PC-3 (cell line): ENCODE measurements around the gene FAXDC2. TPM values are rescaled to one million over a fixed set of nuclear protein-coding genes. Genes with fewer than 3 reads are reported as not detected.
A peak's percentile ranks its signal among the peaks of the same experiment; 100 is the strongest.

Source experiments
- ATAC-seq: fragments of 200-7000 bp; cut with Tn5 transposase; 2 replicates; pipeline ENCODE4 v1.9.1; 2020; ENCODE audit warnings: mild to moderate bottlenecking, moderate library complexity
- BruUV-seq: library from RNA; stranded (reverse); fragments of 400-500 nt; replicated peaks from 2 replicates; lab custom pipeline; 2021; lab: Mats Ljungman, UMichigan
- CTCF ChIA-PET: fragments of 300-600 bp; sonication (Branson Sonifier 250); formaldehyde crosslinking; loops from one replicate; lab custom pipeline; 2022; ENCODE audit warnings: antibody characterized with exemption; lab: Charles Lee
- POLR2A ChIA-PET: fragments of 300-600 bp; sonication (Branson Sonifier 250); formaldehyde crosslinking; loops from one replicate; lab custom pipeline; 2022; ENCODE audit warnings: antibody characterized with exemption; ENCODE audit not compliant: unreplicated experiment; lab: Charles Lee
- DNase-seq: peaks from one replicate; pipeline ENCODE4 v3.0.0-alpha.2; 2015
- H2AFZ ChIP-seq: fragments of 300-600 bp; sonication (generic); 2 replicates; pipeline ENCODE4 v1.6.0; 2016; ENCODE audit warnings: antibody characterized with exemption, low read length
- H3F3A ChIP-seq: fragments of 300-600 bp; sonication (generic); one replicate; pipeline ENCODE4 v1.6.0; 2017; ENCODE audit warnings: antibody characterized with exemption, low read length, control low read depth, mild to moderate bottlenecking; ENCODE audit not compliant: unreplicated experiment
- H3K27ac ChIP-seq: fragments of 300-600 bp; sonication (generic); 2 replicates; pipeline ENCODE4 v1.5.1; 2016; ENCODE audit warnings: mild to moderate bottlenecking, low read length
- H3K27me3 ChIP-seq: fragments of 300-600 bp; sonication (generic); 2 replicates; pipeline ENCODE4 v1.6.1; 2016; ENCODE audit warnings: low read length, mixed read lengths
- H3K36me3 ChIP-seq: fragments of 300-600 bp; sonication (generic); 2 replicates; pipeline ENCODE4 v1.6.1; 2016; ENCODE audit warnings: low read depth, mixed run types, low read length, mixed read lengths
- H3K4me1 ChIP-seq: fragments of 300-600 bp; sonication (generic); 2 replicates; pipeline ENCODE4 v1.5.1; 2016; ENCODE audit warnings: low read length; ENCODE audit not compliant: insufficient read depth
- H3K4me2 ChIP-seq: fragments of 300-600 bp; sonication (generic); 2 replicates; pipeline ENCODE4 v1.6.0; 2016; ENCODE audit warnings: low read length
- H3K4me3 ChIP-seq: fragments of 300-600 bp; sonication (generic); 2 replicates; pipeline ENCODE4 v1.5.1; 2016; ENCODE audit warnings: mild to moderate bottlenecking, low read length, mixed read lengths
- H3K79me2 ChIP-seq: fragments of 300-600 bp; sonication (generic); 2 replicates; pipeline ENCODE4 v1.6.1; 2017; ENCODE audit warnings: low read length, mixed read lengths
- H3K9ac ChIP-seq: fragments of 300-600 bp; sonication (generic); 2 replicates; pipeline ENCODE4 v1.6.0; 2016; ENCODE audit warnings: mild to moderate bottlenecking, low read length
- H3K9me2 ChIP-seq: fragments of 300-600 bp; sonication (generic); replicated peaks from 2 replicates; pipeline ENCODE4 v1.6.1; 2016; ENCODE audit warnings: mixed run types, low read length, mixed read lengths
- H3K9me3 ChIP-seq: fragments of 300-600 bp; sonication (generic); 2 replicates; pipeline ENCODE4 v1.6.1; 2016; ENCODE audit warnings: low read length, mixed read lengths
- H4K20me1 ChIP-seq: fragments of 300-600 bp; sonication (generic); 2 replicates; pipeline ENCODE4 v1.6.1; 2016; ENCODE audit warnings: low read length, mixed read lengths
- CTCF ChIP-seq: fragments of 300-600 bp; sonication (generic); conservative IDR thresholded peaks from 2 replicates; pipeline ENCODE4 v1.5.1; 2017; ENCODE audit warnings: antibody characterized with exemption, low read depth, mild to moderate bottlenecking, low read length
- EZH2 ChIP-seq: fragments of 300-600 bp; sonication (generic); IDR thresholded peaks from one replicate; pipeline ENCODE4 v1.6.1; 2017; ENCODE audit warnings: antibody characterized with exemption, mild to moderate bottlenecking, low read length; ENCODE audit not compliant: unreplicated experiment
- EZH2phosphoT487 ChIP-seq: fragments of 300-600 bp; sonication (generic); IDR thresholded peaks from 2 replicates; pipeline ENCODE4 v1.6.1; 2018; ENCODE audit warnings: mild to moderate bottlenecking, antibody characterized with exemption, low read length, borderline replicate concordance
- intact Hi-C: fragments of 100-400 bp; cut with micrococcal nuclease; formaldehyde crosslinking; loops from 2 replicates; pipeline ENCODE4 v1.9.0; 2023
- total RNA-seq: library from RNA; depleted of rRNA; stranded (reverse); fragments of >200 nt; gene quantifications from 2 replicates; pipeline ENCODE4 v1.2.3, GENCODE V29; 2014

The FAXDC2 gene
- total RNA-seq, 1 experiment from 2014 or later = not detected

DNA sequence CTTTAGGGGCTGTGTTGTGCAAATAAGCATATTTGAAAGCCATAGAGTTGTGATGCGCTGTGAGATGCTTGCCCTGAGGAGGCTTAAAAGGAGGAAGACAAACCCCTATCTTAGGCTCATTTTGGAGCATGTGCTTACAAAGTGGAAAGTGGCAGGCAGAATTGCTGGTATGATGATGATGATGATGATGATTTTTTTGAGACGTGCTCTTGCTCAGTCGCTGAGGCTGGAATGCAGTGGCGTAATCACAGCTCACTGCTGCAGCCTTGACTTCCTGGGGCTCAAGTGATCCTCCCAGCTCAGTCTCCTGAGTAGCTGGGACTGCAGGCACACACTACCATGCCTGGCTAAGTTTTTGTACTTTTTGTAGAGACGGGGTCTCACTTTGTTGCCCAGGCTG is 9.7 kb upstream of the FAXDC2 start:
- intact Hi-C loops = no loop called here
- no peak for ATAC-seq
- Histone ChIP-seq H3K4me1 (peaks cover 11% of the 10 kb centered on the region; the same call in 1 of the 2 replicates), H3K4me3 (peak overlapping the region; percentile 93), H3K9me3 (no peaks in the 10 kb centered on the region), H3K79me2 (peaks cover 55% of the 10 kb centered on the region), H3K4me2 (peak overlapping the region; percentile 95), H3K27me3 (no peaks in the 10 kb centered on the region), H3K9ac (peak overlapping the region; percentile 81; the same call in 1 of the 2 replicates), H3K27ac (no peak overlapping the region), H3K9me2 (no peaks in the 10 kb centered on the region), H4K20me1 (no peaks in the 10 kb centered on the region), H3K36me3 (no peaks in the 10 kb centered on the region; the same call in 1 of the 2 replicates), H2AFZ (no peak overlapping the region), H3F3A (no peaks in the 10 kb centered on the region)
- TF ChIP-seq EZH2phosphoT487 (no peak), EZH2 (no peak), CTCF (no peak)
- BruUV-seq = no TSS peak
- DNase-seq = peak; percentile 13
- ChIA-PET CTCF (interaction anchor here (0.6 kb wide), 1 partner anchor 90 kb away, joined by 5 read pairs; no protein-coding TSS in a partner anchor), POLR2A (interaction anchor here (0.6 kb wide), 1 partner anchor 177 kb away, joined by 15 read pairs; no protein-coding TSS in a partner anchor)

- POLR2A ChIA-PET = interaction anchor here (0.6 kb wide), 1 partner anchor 39 kb away, joined by 3 read pairs; no protein-coding TSS in a partner anchor
Observed at GRCh38 chr5:154858972-154859871, 8.8 kb upstream of the FAXDC2 start.

More at GRCh38 chr5:154858972-154859871, 8.8 kb upstream of the FAXDC2 start:
- no peaks in the 10 kb centered on the region; the same call in 1 of the 2 replicates for H3K36me3 ChIP-seq
- CTCF ChIA-PET = no interaction called here
- intact Hi-C loops = loop anchor here (1.0 to 5.0 kb wide), 3 partner anchors 47 to 104 kb away; partner anchors contain the start of genes LARP1 and MRPL22
- no peaks in the 10 kb centered on the region for H3F3A ChIP-seq
- H3K9ac ChIP-seq = peak overlapping the region; percentile 81
- H3K9me2 ChIP-seq = no peaks in the 10 kb centered on the region
- H3K79me2 ChIP-seq = peaks cover 55% of the 10 kb centered on the region
- BruUV-seq = TSS peak; percentile 55
- no peaks in the 10 kb centered on the region for H3K9me3 ChIP-seq
- H3K27me3 ChIP-seq = no peaks in the 10 kb centered on the region
- no peak overlapping the region for H3K27ac ChIP-seq
- no peaks in the 10 kb centered on the region for H4K20me1 ChIP-seq
- TF ChIP-seq EZH2phosphoT487 = no peak
- no peak for TF ChIP-seq CTCF
- no peak for TF ChIP-seq EZH2
- H3K4me1 ChIP-seq = peaks cover 11% of the 10 kb centered on the region; the same call in 1 of the 2 replicates
- peak overlapping the region; percentile 95 for H3K4me2 ChIP-seq
- DNase-seq (peak; percentile 14), ATAC-seq (no peak)
- peak overlapping the region; percentile 93 for H3K4me3 ChIP-seq
- peak overlapping the region; percentile 76 for H2AFZ ChIP-seq
